ENCODE measurements around the gene FIGNL2. TPM values are rescaled to one million over a fixed set of nuclear protein-coding genes. Genes with fewer than 3 reads are reported as not detected.

The FIGNL2 gene
- total and polyA plus RNA-seq, 9 of the 15 experiments (the other 6 are each of a cell fraction or from before 2014, with no cell fraction given) = 0.01 TPM; not detected in 8

DNA sequence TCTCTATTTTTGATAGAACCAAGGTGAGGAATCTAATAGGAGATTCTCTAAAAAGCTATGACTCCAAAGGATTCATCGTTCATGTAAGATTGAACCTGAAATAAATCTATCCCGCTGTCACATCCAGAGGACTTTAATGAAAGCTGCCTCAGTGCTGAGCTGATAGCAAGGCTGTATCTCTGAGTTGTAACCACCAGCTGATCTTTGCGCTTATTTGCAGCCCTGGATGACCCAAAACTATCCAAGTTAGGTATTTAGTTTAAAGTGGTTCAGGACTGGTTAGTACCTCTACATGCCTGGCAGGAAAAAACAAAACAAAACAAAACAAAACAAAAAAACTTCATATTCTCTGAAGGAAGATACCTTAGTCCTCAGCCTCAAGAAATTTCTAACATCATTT lies 30.6 kb upstream of the FIGNL2 start (continued):
- TF ChIP-seq, protein P1, sequence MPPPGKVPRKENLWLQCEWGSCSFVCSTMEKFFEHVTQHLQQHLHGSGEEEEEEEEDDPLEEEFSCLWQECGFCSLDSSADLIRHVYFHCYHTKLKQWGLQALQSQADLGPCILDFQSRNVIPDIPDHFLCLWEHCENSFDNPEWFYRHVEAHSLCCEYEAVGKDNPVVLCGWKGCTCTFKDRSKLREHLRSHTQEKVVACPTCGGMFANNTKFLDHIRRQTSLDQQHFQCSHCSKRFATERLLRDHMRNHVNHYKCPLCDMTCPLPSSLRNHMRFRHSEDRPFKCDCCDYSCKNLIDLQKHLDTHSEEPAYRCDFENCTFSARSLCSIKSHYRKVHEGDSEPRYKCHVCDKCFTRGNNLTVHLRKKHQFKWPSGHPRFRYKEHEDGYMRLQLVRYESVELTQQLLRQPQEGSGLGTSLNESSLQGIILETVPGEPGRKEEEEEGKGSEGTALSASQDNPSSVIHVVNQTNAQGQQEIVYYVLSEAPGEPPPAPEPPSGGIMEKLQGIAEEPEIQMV (tag; conservative IDR thresholded peaks at IDR 0.05; ENCODE audit: low read depth) = peak; percentile 65; the same call in 1 of the 2 replicates
- TF ChIP-seq ZNF75A (CRISPR knock-in tag; IDR thresholded peaks at IDR 0.05) (no peak), ZNF347 (CRISPR knock-in tag; IDR thresholded peaks at IDR 0.05; ENCODE audit: low read depth) (no peak), NFIC (IDR thresholded peaks at IDR 0.05) (no peak), MEIS2 (IDR thresholded peaks at IDR 0.05; ENCODE audit: partially characterized antibody) (peak; percentile 40), ZNF384 (IDR thresholded peaks at IDR 0.05; ENCODE audit: low read depth, low read length) (no peak), POU5F1 (IDR thresholded peaks at IDR 0.05; ENCODE audit: borderline replicate concordance, low read depth, low read length, partially characterized antibody) (no peak), KAT7 (CRISPR knock-in tag; IDR thresholded peaks at IDR 0.05; ENCODE audit: borderline replicate concordance) (no peak), ZNF707 (CRISPR knock-in tag; conservative IDR thresholded peaks at IDR 0.05) (no peak), JUN (IDR thresholded peaks at IDR 0.05; ENCODE audit: borderline replicate concordance, low read depth, low read length) (no peak), JUN (CRISPR knock-in tag; IDR thresholded peaks at IDR 0.05; ENCODE audit: borderline replicate concordance) (no peak), ELF2 (CRISPR knock-in tag; IDR thresholded peaks at IDR 0.05) (no peak), XRCC3 (IDR thresholded peaks at IDR 0.05) (no peak), ZNF57 (CRISPR knock-in tag; IDR thresholded peaks at IDR 0.05) (no peak), NCOA4 (IDR thresholded peaks at IDR 0.05; ENCODE audit: partially characterized antibody) (no peak)
- TF ChIP-seq, protein P2, sequence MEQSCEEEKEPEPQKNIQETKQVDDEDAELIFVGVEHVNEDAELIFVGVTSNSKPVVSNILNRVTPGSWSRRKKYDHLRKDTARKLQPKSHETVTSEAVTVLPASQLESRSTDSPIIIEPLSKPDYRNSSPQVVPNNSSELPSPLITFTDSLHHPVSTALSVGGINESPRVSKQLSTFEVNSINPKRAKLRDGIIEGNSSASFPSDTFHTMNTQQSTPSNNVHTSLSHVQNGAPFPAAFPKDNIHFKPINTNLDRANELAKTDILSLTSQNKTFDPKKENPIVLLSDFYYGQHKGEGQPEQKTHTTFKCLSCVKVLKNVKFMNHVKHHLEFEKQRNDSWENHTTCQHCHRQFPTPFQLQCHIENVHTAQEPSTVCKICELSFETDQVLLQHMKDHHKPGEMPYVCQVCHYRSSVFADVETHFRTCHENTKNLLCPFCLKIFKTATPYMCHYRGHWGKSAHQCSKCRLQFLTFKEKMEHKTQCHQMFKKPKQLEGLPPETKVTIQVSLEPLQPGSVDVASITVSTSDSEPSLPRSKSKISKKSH (CRISPR knock-in tag; IDR thresholded peaks at IDR 0.05) = no peak

Measured in K562 (cell line).